Fibroblast of peridontal ligament (primary cell): Measurements from ENCODE around the gene WWOX.

ENCODE experiments used
- DNase-seq: peaks from one replicate; pipeline ENCODE4 v3.0.0-alpha.2; 2010; ENCODE audit errors: extremely low read depth

The WWOX gene

GRCh38 chr16:78843978-78844377 lies 744.5 kb downstream of the WWOX start:
- no peak for DNase-seq

GRCh38 chr16:78844682-78845081 lies 745.2 kb downstream of the WWOX start:
- no peak for DNase-seq

- no peak for DNase-seq
Measured at GRCh38 chr16:78851266-78851665, 751.8 kb downstream of the WWOX start.

GRCh38 chr16:78852081-78852635 lies 752.7 kb downstream of the WWOX start:
- no peak for DNase-seq

GRCh38 chr16:78862022-78862421 lies 762.6 kb downstream of the WWOX start:
- no peak for DNase-seq

- no peak for DNase-seq
Measured at GRCh38 chr16:78866521-78866920, 767.1 kb downstream of the WWOX start.

GRCh38 chr16:78869492-78869891 lies 770.0 kb downstream of the WWOX start:
- DNase-seq: no peak

- no peak for DNase-seq
Measured at GRCh38 chr16:78871241-78871640, 771.8 kb downstream of the WWOX start.

GRCh38 chr16:78876671-78877070 lies 777.2 kb downstream of the WWOX start:
- DNase-seq: no peak

- DNase-seq: no peak
Measured at GRCh38 chr16:78877114-78877655, 777.7 kb downstream of the WWOX start.

GRCh38 chr16:78878570-78878969 lies 779.1 kb downstream of the WWOX start:
- DNase-seq: no peak

GRCh38 chr16:78879011-78879410 lies 779.6 kb downstream of the WWOX start:
- no peak for DNase-seq

- no peak for DNase-seq
Measured at GRCh38 chr16:78882150-78882549, 782.7 kb downstream of the WWOX start.

GRCh38 chr16:78882751-78883150 lies 783.3 kb downstream of the WWOX start:
- no peak for DNase-seq

GRCh38 chr16:78884204-78884603 lies 784.8 kb downstream of the WWOX start:
- no peak for DNase-seq

- no peak for DNase-seq
Measured at GRCh38 chr16:78889346-78889745, 789.9 kb downstream of the WWOX start.

GRCh38 chr16:78890373-78890895 lies 791.0 kb downstream of the WWOX start:
- no peak for DNase-seq

GRCh38 chr16:78892951-78893733 lies 793.7 kb downstream of the WWOX start:
- no peak for DNase-seq

GRCh38 chr16:78894886-78895285 lies 795.4 kb downstream of the WWOX start:
- DNase-seq: no peak

- DNase-seq: no peak
Measured at GRCh38 chr16:78895681-78896080, 796.2 kb downstream of the WWOX start.

GRCh38 chr16:78896280-78896679 lies 796.8 kb downstream of the WWOX start:
- DNase-seq: no peak

GRCh38 chr16:78897299-78897698 lies 797.8 kb downstream of the WWOX start:
- no peak for DNase-seq
